ENCODE data around the gene PDLIM5. TPM values are rescaled to one million over a fixed set of nuclear protein-coding genes. Genes with fewer than 3 reads are reported as not detected.

The PDLIM5 gene
- total RNA-seq, 1 donor from 2014 or later, result 66.1 TPM

DNA sequence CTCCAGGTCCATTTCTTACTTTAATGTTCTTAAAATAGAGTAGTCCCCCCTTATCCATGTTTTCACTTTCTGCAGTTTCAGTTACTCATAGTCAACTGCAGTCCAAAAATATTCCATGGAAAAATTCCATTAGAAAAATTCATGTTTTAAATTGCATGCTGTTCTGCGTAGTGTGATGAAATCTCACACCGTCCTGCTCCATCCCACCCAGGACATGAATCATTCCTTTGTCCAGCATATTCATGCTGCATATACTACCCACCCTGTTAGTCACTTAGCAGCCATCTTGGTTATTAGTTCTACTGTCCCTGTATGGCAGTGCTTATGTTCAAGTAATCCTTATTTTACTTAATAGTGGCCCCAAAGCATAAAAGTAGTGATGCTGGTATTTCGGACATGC, 5.4 kb upstream of the PDLIM5 start:
- H3K27ac Mint-ChIP-seq, result no peak overlapping the region
- H3K4me1 Mint-ChIP-seq (ENCODE audit: low read depth), result peaks cover 19% of the 10 kb centered on the region
- DNase-seq (ENCODE audit: low spot score, unreplicated experiment), result no peak
- no peaks in the 10 kb centered on the region for H3K27me3 Mint-ChIP-seq
- H3K9me3 Mint-ChIP-seq (ENCODE audit: low read depth), result no peaks in the 10 kb centered on the region
- H3K4me3 Mint-ChIP-seq (ENCODE audit: low read depth), result no peak overlapping the region
- TF ChIP-seq CTCF (IDR thresholded peaks at IDR 0.05; ENCODE audit: unreplicated experiment), result no peak
- no peaks in the 10 kb centered on the region for H3K36me3 Mint-ChIP-seq (ENCODE audit: insufficient read depth)

DNA sequence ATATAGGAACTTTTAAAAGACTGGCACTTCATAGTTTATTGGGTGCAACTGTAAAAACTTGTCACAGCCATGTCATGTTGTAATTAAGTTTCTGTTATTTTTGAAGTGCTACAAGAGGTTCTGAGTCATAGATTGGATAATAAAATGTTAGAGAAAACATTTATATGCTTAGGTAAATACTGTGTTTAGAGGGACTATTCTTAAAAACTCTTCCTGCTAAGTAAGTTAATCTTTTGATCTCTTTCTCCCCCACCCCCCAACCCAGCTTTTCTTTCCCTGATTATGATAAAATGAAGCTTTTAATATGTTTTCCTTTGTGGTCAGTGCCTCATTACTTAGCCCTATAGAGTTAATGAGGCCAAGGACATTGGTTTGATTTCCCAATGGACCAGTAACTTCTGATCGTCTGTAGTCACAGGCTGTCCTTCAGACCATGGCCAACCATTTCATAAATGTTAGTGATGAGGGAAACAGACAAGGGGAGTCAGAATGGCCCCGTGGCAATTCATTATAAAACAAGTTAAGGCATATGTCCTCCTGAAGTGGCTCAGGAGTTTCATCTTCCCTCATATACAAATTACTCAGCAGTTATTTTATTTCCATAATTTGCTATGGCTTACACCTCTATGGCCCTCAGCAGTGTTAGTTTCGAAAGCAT, 3.9 kb upstream of the PDLIM5 start:
- no peak for TF ChIP-seq CTCF (IDR thresholded peaks at IDR 0.05; ENCODE audit: unreplicated experiment)
- H3K36me3 Mint-ChIP-seq (ENCODE audit: insufficient read depth), result no peaks in the 10 kb centered on the region
- H3K27me3 Mint-ChIP-seq, result no peaks in the 10 kb centered on the region
- no peak overlapping the region for H3K4me3 Mint-ChIP-seq (ENCODE audit: low read depth)
- no peak overlapping the region for H3K27ac Mint-ChIP-seq
- no peaks in the 10 kb centered on the region for H3K9me3 Mint-ChIP-seq (ENCODE audit: low read depth)
- DNase-seq (ENCODE audit: low spot score, unreplicated experiment), result no peak
- peaks cover 22% of the 10 kb centered on the region for H3K4me1 Mint-ChIP-seq (ENCODE audit: low read depth)

DNA sequence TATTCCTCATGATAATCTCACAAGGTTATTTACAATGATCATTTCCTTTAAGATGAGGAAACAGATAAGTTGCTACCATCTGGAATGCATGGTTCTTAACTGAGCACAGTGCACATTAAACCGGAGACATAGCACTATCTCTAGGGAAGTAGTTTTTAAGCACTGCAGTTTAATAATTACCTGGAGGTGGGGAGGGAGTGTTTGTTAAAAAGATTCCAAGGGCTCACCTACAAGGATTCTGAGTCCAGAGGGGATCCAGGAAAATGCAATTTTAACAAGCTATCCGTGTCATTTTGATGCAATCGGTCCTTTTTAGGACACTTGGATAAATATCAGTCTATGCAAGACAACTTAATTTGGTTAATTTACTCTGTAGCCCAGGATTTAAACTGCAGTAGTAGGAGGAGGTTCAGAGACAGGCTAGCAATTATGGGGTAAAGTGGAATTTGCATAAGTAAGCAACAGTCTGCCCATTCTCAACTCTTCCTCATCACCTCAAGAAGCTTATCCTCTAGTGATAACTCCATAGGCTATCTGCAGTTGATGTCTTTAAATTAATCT, 2.8 kb upstream of the PDLIM5 start:
- H3K27me3 Mint-ChIP-seq, result no peaks in the 10 kb centered on the region
- no peak overlapping the region for H3K4me3 Mint-ChIP-seq (ENCODE audit: low read depth)
- H3K9me3 Mint-ChIP-seq (ENCODE audit: low read depth), result no peaks in the 10 kb centered on the region
- TF ChIP-seq CTCF (IDR thresholded peaks at IDR 0.05; ENCODE audit: unreplicated experiment), result no peak
- H3K36me3 Mint-ChIP-seq (ENCODE audit: insufficient read depth), result no peaks in the 10 kb centered on the region
- peak overlapping the region; percentile 42 for H3K27ac Mint-ChIP-seq
- DNase-seq (ENCODE audit: low spot score, unreplicated experiment), result no peak
- peaks cover 31% of the 10 kb centered on the region for H3K4me1 Mint-ChIP-seq (ENCODE audit: low read depth)

DNA sequence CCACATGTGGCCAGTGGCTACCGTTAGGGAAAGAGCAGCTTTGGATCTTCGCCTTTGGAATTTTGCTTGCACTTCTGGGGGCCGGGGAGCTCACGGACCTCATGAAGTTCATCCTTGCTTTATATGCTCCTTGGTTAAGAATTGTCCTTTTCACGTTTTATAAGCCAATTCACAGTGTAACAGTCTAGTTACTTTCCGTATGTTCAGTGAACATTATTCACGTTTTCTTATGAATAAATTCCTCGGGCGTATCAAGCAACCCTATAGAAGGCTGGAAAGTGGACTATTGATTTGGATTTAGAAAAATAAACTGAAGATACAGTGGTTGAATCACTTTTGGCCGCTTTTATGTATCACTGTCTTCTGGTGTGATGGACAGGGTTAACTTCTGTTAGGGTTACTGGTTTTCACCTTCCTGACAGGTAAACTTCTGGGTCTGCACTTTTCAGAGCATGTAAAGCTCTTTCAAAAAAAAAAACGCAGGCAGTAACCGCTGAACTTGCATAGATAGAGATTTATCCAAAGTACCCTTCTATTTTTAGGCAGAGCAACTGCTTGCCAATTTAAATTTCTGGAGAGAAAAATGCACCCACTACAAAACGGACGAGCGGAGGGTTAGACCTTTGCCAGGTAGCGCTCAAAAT, 569 bp upstream of the PDLIM5 start:
- TF ChIP-seq CTCF (IDR thresholded peaks at IDR 0.05; ENCODE audit: unreplicated experiment), result no peak
- Mint-ChIP-seq H3K27me3 (no peaks in the 10 kb centered on the region), H3K4me3 (ENCODE audit: low read depth) (peak overlapping the region; percentile 98), H3K36me3 (ENCODE audit: insufficient read depth) (peaks cover 5% of the 10 kb centered on the region), H3K27ac (peak overlapping the region; percentile 88), H3K4me1 (ENCODE audit: low read depth) (peaks cover 44% of the 10 kb centered on the region), H3K9me3 (ENCODE audit: low read depth) (no peaks in the 10 kb centered on the region)
- no peak for DNase-seq (ENCODE audit: low spot score, unreplicated experiment)

GRCh38 chr4:94452476-94453371, 982 bp downstream of the PDLIM5 start:
- Mint-ChIP-seq H3K27me3 (no peaks in the 10 kb centered on the region), H3K36me3 (ENCODE audit: insufficient read depth) (peaks cover 6% of the 10 kb centered on the region), H3K9me3 (ENCODE audit: low read depth) (no peaks in the 10 kb centered on the region)

More at GRCh38 chr4:94452476-94453371, 982 bp downstream of the PDLIM5 start:
- Mint-ChIP-seq H3K4me3 (ENCODE audit: low read depth) (peak overlapping the region; percentile 98), H3K27ac (peak overlapping the region; percentile 88), H3K4me1 (ENCODE audit: low read depth) (peaks cover 47% of the 10 kb centered on the region)
- peak; percentile 14 for DNase-seq (ENCODE audit: low spot score, unreplicated experiment)
- no peak for TF ChIP-seq CTCF (IDR thresholded peaks at IDR 0.05; ENCODE audit: unreplicated experiment)

All from progenitor cell of endocrine pancreas (in vitro differentiated cells).